ENCODE data around the gene GYG1.

- no peak for TF ChIP-seq NANOG (IDR thresholded peaks at IDR 0.05; ENCODE audit: borderline replicate concordance)
- TF ChIP-seq EZH2 (IDR thresholded peaks at IDR 0.05; ENCODE audit: low read depth, unreplicated experiment): no peak
- TF ChIP-seq CTCF (conservative IDR thresholded peaks at IDR 0.05; ENCODE audit: low read depth in 2 of 2): no peak
- no peak for TF ChIP-seq REST (IDR thresholded peaks at IDR 0.05; ENCODE audit: unreplicated experiment)
- TF ChIP-seq EZH2phosphoT487 (IDR thresholded peaks at IDR 0.05; ENCODE audit: unreplicated experiment): no peak
- TF ChIP-seq CREB1 (CRISPR knock-in tag; IDR thresholded peaks at IDR 0.05; ENCODE audit: low read depth): no peak
- no peak for TF ChIP-seq JUNB (IDR thresholded peaks at IDR 0.05; ENCODE audit: unreplicated experiment)
- no peak for TF ChIP-seq POLR2AphosphoS5 (IDR thresholded peaks at IDR 0.05; ENCODE audit: low read depth)
- TF ChIP-seq ZNF331 (CRISPR knock-in tag; IDR thresholded peaks at IDR 0.05; ENCODE audit: low read depth): no peak
- TF ChIP-seq ZNF462 (CRISPR knock-in tag; IDR thresholded peaks at IDR 0.05): no peak
- no peak for TF ChIP-seq ETS1 (IDR thresholded peaks at IDR 0.05)
These were observed 51.5 kb downstream of the GYG1 start for GRCh38 chr3:149042789-149043386.
